GM19099 (cell line): ENCODE data around the gene VCL.

Experiments
- POLR2A ChIP-seq: IDR thresholded peaks from 3 replicates; pipeline ENCODE4 v1.6.1; 2011; ENCODE audit warnings: low read depth; ENCODE audit not compliant: insufficient read length; ENCODE audit errors: extremely low read depth

Gene VCL

GRCh38 chr10:74097776-74098175, 99.9 kb downstream of the VCL start:
- TF ChIP-seq POLR2A, result no peak

- TF ChIP-seq POLR2A, result no peak
Observed at GRCh38 chr10:74099420-74099819, 101.5 kb downstream of the VCL start.

- no peak for TF ChIP-seq POLR2A
Observed at GRCh38 chr10:74099836-74100235, 101.9 kb downstream of the VCL start.

- TF ChIP-seq POLR2A, result no peak
Observed at GRCh38 chr10:74103560-74104258, 105.8 kb downstream of the VCL start.

- TF ChIP-seq POLR2A, result no peak
Observed at GRCh38 chr10:74104480-74104879, 106.6 kb downstream of the VCL start.

- no peak for TF ChIP-seq POLR2A
Observed at GRCh38 chr10:74104996-74105395, 107.1 kb downstream of the VCL start.

- TF ChIP-seq POLR2A, result no peak
Observed at GRCh38 chr10:74107391-74107790, 109.5 kb downstream of the VCL start.

- no peak for TF ChIP-seq POLR2A
Observed at GRCh38 chr10:74109452-74109851, 111.5 kb downstream of the VCL start.

GRCh38 chr10:74110120-74110519, 112.2 kb downstream of the VCL start:
- TF ChIP-seq POLR2A, result no peak

GRCh38 chr10:74111799-74112198, 113.9 kb downstream of the VCL start:
- TF ChIP-seq POLR2A, result no peak

- no peak for TF ChIP-seq POLR2A
Observed at GRCh38 chr10:74113546-74113945, 115.6 kb downstream of the VCL start.

GRCh38 chr10:74114041-74114448, 116.1 kb downstream of the VCL start:
- TF ChIP-seq POLR2A, result no peak

GRCh38 chr10:74117738-74118137, 119.8 kb downstream of the VCL start:
- no peak for TF ChIP-seq POLR2A

- no peak for TF ChIP-seq POLR2A
Observed at GRCh38 chr10:74118804-74119203, 120.9 kb downstream of the VCL start.

- TF ChIP-seq POLR2A, result no peak
Observed at GRCh38 chr10:74120911-74121310, 123.0 kb downstream of the VCL start.

- TF ChIP-seq POLR2A, result no peak
Observed at GRCh38 chr10:74121368-74121767, 123.5 kb downstream of the VCL start.

GRCh38 chr10:74122060-74122459, 124.1 kb downstream of the VCL start:
- TF ChIP-seq POLR2A, result no peak

GRCh38 chr10:74123081-74123480, 125.2 kb downstream of the VCL start:
- TF ChIP-seq POLR2A, result no peak
